22Rv1 (cell line): ENCODE measurements around the gene PITPNM3.

Source experiments
- ZFX ChIP-seq: fragments of 450-650 bp; IDR thresholded peaks from 2 replicates; pipeline ENCODE4 v1.6.1; 2017; ENCODE audit warnings: antibody characterized with exemption, borderline replicate concordance
- TF ChIP-seq, protein P1 (sequence below): fragments of 450-650 bp; IDR thresholded peaks from 2 replicates; pipeline ENCODE4 v1.5.1; 2017; ENCODE audit warnings: mild to moderate bottlenecking

DNA sequence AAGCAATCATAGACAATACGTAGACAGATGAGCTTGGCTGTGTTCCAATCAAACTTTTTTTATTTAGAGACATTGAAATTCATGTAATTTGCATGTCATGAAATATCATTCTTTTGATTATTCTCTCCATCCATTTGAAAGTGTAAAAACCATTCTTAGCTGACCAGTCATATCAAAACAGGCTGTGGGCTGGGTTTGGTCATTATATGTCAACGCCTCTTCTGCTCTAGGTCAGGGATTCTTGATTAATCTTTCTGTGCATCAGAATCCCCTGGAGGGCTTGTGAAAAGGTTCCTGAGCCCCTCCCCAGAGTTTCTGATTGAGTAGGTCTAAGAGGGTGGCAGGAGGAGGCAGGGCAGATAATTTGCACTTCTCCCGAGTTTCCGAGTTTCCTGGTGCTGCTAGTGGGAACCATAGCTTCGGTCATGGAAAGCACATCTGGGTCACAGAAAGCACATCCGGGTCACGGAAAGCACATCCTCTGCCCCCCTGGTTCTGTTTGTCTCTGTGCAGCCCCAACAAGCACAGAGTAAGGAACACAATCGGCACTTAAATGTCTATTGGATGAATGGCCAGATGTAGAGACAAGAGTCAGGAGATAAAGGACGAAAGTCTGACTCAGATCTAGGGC lies 95.7 kb downstream of the PITPNM3 start:
- TF ChIP-seq, protein P1, sequence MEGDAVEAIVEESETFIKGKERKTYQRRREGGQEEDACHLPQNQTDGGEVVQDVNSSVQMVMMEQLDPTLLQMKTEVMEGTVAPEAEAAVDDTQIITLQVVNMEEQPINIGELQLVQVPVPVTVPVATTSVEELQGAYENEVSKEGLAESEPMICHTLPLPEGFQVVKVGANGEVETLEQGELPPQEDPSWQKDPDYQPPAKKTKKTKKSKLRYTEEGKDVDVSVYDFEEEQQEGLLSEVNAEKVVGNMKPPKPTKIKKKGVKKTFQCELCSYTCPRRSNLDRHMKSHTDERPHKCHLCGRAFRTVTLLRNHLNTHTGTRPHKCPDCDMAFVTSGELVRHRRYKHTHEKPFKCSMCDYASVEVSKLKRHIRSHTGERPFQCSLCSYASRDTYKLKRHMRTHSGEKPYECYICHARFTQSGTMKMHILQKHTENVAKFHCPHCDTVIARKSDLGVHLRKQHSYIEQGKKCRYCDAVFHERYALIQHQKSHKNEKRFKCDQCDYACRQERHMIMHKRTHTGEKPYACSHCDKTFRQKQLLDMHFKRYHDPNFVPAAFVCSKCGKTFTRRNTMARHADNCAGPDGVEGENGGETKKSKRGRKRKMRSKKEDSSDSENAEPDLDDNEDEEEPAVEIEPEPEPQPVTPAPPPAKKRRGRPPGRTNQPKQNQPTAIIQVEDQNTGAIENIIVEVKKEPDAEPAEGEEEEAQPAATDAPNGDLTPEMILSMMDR = no peak
- no peak for TF ChIP-seq ZFX
